ENCODE measurements around the gene DCAF15. TPM values are rescaled to one million over a fixed set of nuclear protein-coding genes. Genes with fewer than 3 reads are reported as not detected.

The DCAF15 gene
- total RNA-seq, 1 experiment from 2014 or later: 43.0 TPM

DNA sequence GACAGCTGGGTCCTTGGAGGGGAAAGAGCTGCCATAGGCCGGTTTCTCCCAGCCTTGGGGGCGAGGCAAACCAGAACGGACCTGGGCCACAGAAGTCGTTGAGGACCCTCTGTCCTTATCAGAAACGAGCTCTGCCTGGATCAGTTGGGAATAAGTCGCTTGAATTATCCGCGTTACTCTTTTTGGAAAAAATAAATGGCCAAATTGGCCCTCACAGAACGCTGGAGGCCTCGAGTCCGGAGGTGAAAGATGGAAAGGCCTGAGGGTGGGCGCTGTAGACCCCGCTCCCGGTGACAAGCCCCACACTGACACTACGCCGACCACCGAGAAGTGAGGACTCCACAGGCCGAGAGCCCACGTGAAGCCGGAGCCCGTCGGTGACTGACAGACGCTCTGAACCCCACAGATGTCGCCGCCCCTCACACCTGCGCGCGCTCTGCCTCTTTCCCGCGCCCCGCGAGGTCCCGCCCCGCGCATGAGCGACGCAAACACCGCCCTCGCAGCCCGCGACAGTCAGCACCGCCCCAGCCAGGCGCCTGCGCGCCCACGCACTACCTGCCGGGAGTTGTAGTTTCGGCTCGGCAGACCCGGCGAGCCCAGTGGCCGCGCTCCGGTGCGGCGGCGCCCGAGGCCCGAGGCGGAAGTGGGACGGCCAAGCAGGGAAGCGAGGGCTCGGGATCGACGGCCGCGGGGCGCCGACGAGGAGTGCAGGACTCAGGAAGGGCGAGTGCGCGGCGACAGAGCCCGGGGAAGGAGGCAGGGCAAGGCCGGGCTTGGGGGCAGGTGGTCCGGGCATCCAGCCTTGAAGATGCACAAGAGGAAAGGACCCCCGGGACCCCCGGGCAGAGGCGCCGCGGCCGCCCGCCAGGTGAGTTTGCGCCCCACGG is 46.4 kb upstream of the DCAF15 start, which contains the start of the genes BRME1 and CC2D1A:
Gene BRME1 (minus strand): TSS at position 484 of the 887 bp plus-strand sequence. CDS start 1,225 bp downstream, outside the sequence.
Gene CC2D1A (plus strand): TSS at position 568 of the 887 bp plus-strand sequence. CDS start 241 bp downstream, at position 809.
- peak within 1 kb of the TSS; percentile 86 for H3K4me3 ChIP-seq (ENCODE audit: low read depth, low read length)
- no peak for TF ChIP-seq CTCF (IDR thresholded peaks at IDR 0.05; ENCODE audit: insufficient read depth in 1 of 2, low read depth in 1 of 2, low read length in 1 of 2, severe bottlenecking in 1 of 2, unreplicated experiment in 1 of 2)
- H3K36me3 ChIP-seq (ENCODE audit: control insufficient read depth, insufficient read depth, low read length): 0 out of 2 replicates have a peak, but pooled peaks cover 1% of the 10 kb centered on the region
- peaks cover 7% of the 10 kb centered on the region; the same call in 1 of the 2 replicates for H3K4me1 ChIP-seq
- H3K9me3 ChIP-seq: no peaks in the 10 kb centered on the region
- Mint-ChIP-seq H3K27me3 (ENCODE audit: insufficient read depth, unreplicated experiment) (no peaks in the 10 kb centered on the region), H3K4me1 (ENCODE audit: low read depth, unreplicated experiment) (no peaks in the 10 kb centered on the region), H3K9me3 (ENCODE audit: unreplicated experiment) (no peaks in the 10 kb centered on the region), H3K4me3 (ENCODE audit: unreplicated experiment) (peak within 1 kb of the TSS; percentile 85), H3K36me3 (ENCODE audit: insufficient read depth, unreplicated experiment) (peaks cover 25% of the 10 kb centered on the region), H3K27ac (ENCODE audit: unreplicated experiment) (peak within 1 kb of the TSS; percentile 92)
- ChIA-PET CTCF (no interaction called here), POLR2A (interaction anchor here (0.7 kb wide), 1 partner anchor 11 kb away, joined by 7 read pairs; no protein-coding TSS in a partner anchor)
- no peaks in the 10 kb centered on the region for H3K27me3 ChIP-seq (replicated peaks; ENCODE audit: control insufficient read depth, insufficient read depth, low read length)
- DNase-seq: peak; percentile 94 to 96
- intact Hi-C loops (cut with micrococcal nuclease; ENCODE audit: unreplicated experiment): no loop called here
- BruUV-seq (replicated peaks): TSS peak; percentile 79

DNA sequence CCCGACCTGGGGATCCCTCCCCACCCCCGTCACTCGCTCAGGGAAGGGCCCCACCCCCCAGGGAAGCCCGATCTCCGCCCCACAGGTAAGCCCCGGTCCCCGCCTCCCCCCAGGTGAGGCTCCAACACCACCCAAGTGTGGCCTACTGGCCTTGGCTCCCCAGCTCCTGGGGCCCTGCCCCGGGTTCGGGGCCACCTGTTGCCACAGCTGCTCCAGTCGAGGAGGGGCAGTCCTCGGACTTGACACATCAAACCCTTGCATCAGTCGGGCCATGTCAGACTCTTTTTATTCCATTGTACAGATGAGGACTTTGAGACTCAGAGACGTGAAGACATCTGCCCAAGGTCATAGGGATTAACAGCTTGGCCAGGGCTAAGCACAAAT is 45.8 kb upstream of the DCAF15 start:
- POLR2A ChIA-PET: interaction anchor here (0.6 kb wide), 1 partner anchor 109 kb away, joined by 3 read pairs; no protein-coding TSS in a partner anchor

More for the DNA sequence above, 45.8 kb upstream of the DCAF15 start:
- no TSS peak for BruUV-seq (replicated peaks)
- DNase-seq: peak; percentile 59 to 71
- Histone ChIP-seq H3K27me3 (replicated peaks; ENCODE audit: control insufficient read depth, insufficient read depth, low read length) (no peaks in the 10 kb centered on the region), H3K4me1 (peaks cover 7% of the 10 kb centered on the region; the same call in 1 of the 2 replicates), H3K36me3 (ENCODE audit: control insufficient read depth, insufficient read depth, low read length) (0 out of 2 replicates have a peak, but pooled peaks cover 1% of the 10 kb centered on the region), H3K9me3 (no peaks in the 10 kb centered on the region), H3K4me3 (ENCODE audit: low read depth, low read length) (peak overlapping the region; percentile 86)
- Mint-ChIP-seq H3K27ac (ENCODE audit: unreplicated experiment) (peak overlapping the region; percentile 92), H3K9me3 (ENCODE audit: unreplicated experiment) (no peaks in the 10 kb centered on the region), H3K4me3 (ENCODE audit: unreplicated experiment) (peak overlapping the region; percentile 85), H3K27me3 (ENCODE audit: insufficient read depth, unreplicated experiment) (no peaks in the 10 kb centered on the region), H3K4me1 (ENCODE audit: low read depth, unreplicated experiment) (no peaks in the 10 kb centered on the region), H3K36me3 (ENCODE audit: insufficient read depth, unreplicated experiment) (peaks cover 25% of the 10 kb centered on the region)
- CTCF ChIA-PET: interaction anchor here (0.6 kb wide), 2 partner anchors 26 to 136 kb away, joined by 3 read pairs; no protein-coding TSS in a partner anchor
- no peak for TF ChIP-seq CTCF (IDR thresholded peaks at IDR 0.05; ENCODE audit: insufficient read depth in 1 of 2, low read depth in 1 of 2, low read length in 1 of 2, severe bottlenecking in 1 of 2, unreplicated experiment in 1 of 2)
- intact Hi-C loops (cut with micrococcal nuclease; ENCODE audit: unreplicated experiment): no loop called here

Measured in Caco-2 (cell line).